CD4-positive, alpha-beta T cell treated with Interferon gamma for 1 hour (primary cell): ENCODE results near the gene ATP9B.

Experiments used
- DNase-seq: peaks from one replicate; pipeline ENCODE4 v3.0.0-alpha.2; 2020

ATP9B gene

GRCh38 chr18:79068937-79069716 lies at the start of gene ATP9B:
TSS of gene ATP9B (plus strand) at chr18:79069394. CDS start at chr18:79069411, 17 bp downstream.
- DNase-seq, result peak; percentile 97

GRCh38 chr18:79019881-79020280 lies 49.3 kb upstream of the ATP9B start:
- DNase-seq, result no peak

GRCh38 chr18:79022603-79023002 lies 46.6 kb upstream of the ATP9B start:
- no peak for DNase-seq

- DNase-seq, result no peak
Measured at GRCh38 chr18:79026491-79026890, 42.7 kb upstream of the ATP9B start.

- DNase-seq, result no peak
Measured at GRCh38 chr18:79030680-79031079, 38.5 kb upstream of the ATP9B start.

GRCh38 chr18:79042276-79042675 lies 26.9 kb upstream of the ATP9B start:
- no peak for DNase-seq

GRCh38 chr18:79043288-79043687 lies 25.9 kb upstream of the ATP9B start:
- DNase-seq, result no peak

- DNase-seq, result no peak
Measured at GRCh38 chr18:79046522-79046921, 22.7 kb upstream of the ATP9B start.

- no peak for DNase-seq
Measured at GRCh38 chr18:79047556-79048244, 21.5 kb upstream of the ATP9B start.

GRCh38 chr18:79048245-79048632 lies 21.0 kb upstream of the ATP9B start:
- no peak for DNase-seq

- DNase-seq, result no peak
Measured at GRCh38 chr18:79049506-79049905, 19.7 kb upstream of the ATP9B start.

GRCh38 chr18:79050005-79050404 lies 19.2 kb upstream of the ATP9B start:
- no peak for DNase-seq

GRCh38 chr18:79056827-79057367 lies 12.3 kb upstream of the ATP9B start:
- DNase-seq, result no peak

GRCh38 chr18:79058007-79058406 lies 11.2 kb upstream of the ATP9B start:
- DNase-seq, result no peak

GRCh38 chr18:79062806-79063205 lies 6.4 kb upstream of the ATP9B start:
- no peak for DNase-seq

- DNase-seq, result no peak
Measured at GRCh38 chr18:79064228-79064627, 5.0 kb upstream of the ATP9B start.

- no peak for DNase-seq
Measured at GRCh38 chr18:79065802-79066201, 3.4 kb upstream of the ATP9B start.

GRCh38 chr18:79067611-79068010 lies 1.6 kb upstream of the ATP9B start:
- DNase-seq, result no peak

- peak; percentile 24 for DNase-seq
Measured at GRCh38 chr18:79068341-79068936, 755 bp upstream of the ATP9B start.

- DNase-seq, result no peak
Measured at GRCh38 chr18:79069717-79070151, 540 bp downstream of the ATP9B start.

- no peak for DNase-seq
Measured at GRCh38 chr18:79070486-79070885, 1.3 kb downstream of the ATP9B start.

- no peak for DNase-seq
Measured at GRCh38 chr18:79071037-79071436, 1.8 kb downstream of the ATP9B start.

GRCh38 chr18:79071503-79072210 lies 2.5 kb downstream of the ATP9B start:
- DNase-seq, result no peak
